ENCODE results near the gene PJVK. TPM values are rescaled to one million over a fixed set of nuclear protein-coding genes. Genes with fewer than 3 reads are reported as not detected.

PJVK gene
- total and polyA plus RNA-seq, 2 donors (not counting 3 experiments of a cell fraction or from before 2014, with no cell fraction given): 1.3 to 1.4 TPM

- POLR2A ChIA-PET: no interaction called here
- Histone ChIP-seq H4K20me1 (replicated peaks; ENCODE audit: control insufficient read depth, extremely low read depth, insufficient read depth, low read length) (no peaks in the 10 kb centered on the region), H3K4me2 (ENCODE audit: insufficient read depth, low read length) (no peak overlapping the region), H3K4me1 (ENCODE audit: control insufficient read depth, extremely low read depth, insufficient read depth, low read length) (peaks cover 8% of the 10 kb centered on the region), H3K9me3 (replicated peaks; ENCODE audit: control insufficient read depth, insufficient read depth, low read length) (no peaks in the 10 kb centered on the region), H2AFZ (ENCODE audit: low read depth, low read length) (no peak overlapping the region), H3K9me1 (replicated peaks; ENCODE audit: control insufficient read depth, extremely low read depth, insufficient read depth, low read length) (no peaks in the 10 kb centered on the region), H3K27me3 (ENCODE audit: control insufficient read depth in 2 of 2, insufficient read depth in 2 of 2, low read length in 2 of 2) (no peaks in the 10 kb centered on the region), H3K9ac (replicated peaks; ENCODE audit: extremely low read depth, insufficient read depth, low read length) (no peak overlapping the region), H3K4me3 (replicated peaks in 1 of 3; ENCODE audit: insufficient read depth in 1 of 3, low read depth in 1 of 3, low read length in 3 of 3) (no peak overlapping the region), H3K27ac (ENCODE audit: insufficient read depth, low read depth, low read length) (no peak overlapping the region), H3K79me2 (ENCODE audit: control insufficient read depth, insufficient read depth, low read length) (no peaks in the 10 kb centered on the region), H3K36me3 (ENCODE audit: control insufficient read depth in 2 of 2, extremely low read depth in 1 of 2, insufficient read depth in 2 of 2, low read length in 2 of 2) (peaks cover 0 to 2% of the 10 kb centered on the region in 2 experiments)
- TF ChIP-seq MAX (IDR thresholded peaks at IDR 0.05; ENCODE audit: insufficient read depth, insufficient read length) (no peak), MYC (IDR thresholded peaks at IDR 0.05; ENCODE audit: low read depth, low read length) (no peak), GATA2 (IDR thresholded peaks at IDR 0.05; ENCODE audit: insufficient read depth, insufficient read length, low read depth, low read length) (no peak), CTCF (IDR thresholded peaks at IDR 0.05; ENCODE audit: extremely low read depth in 1 of 2, insufficient read depth in 1 of 2, low read depth in 1 of 2, low read length in 2 of 2) (no peak), POLR2AphosphoS5 (IDR thresholded peaks at IDR 0.05; ENCODE audit: insufficient read depth, low read depth, low read length) (no peak), JUN (IDR thresholded peaks at IDR 0.05; ENCODE audit: borderline replicate concordance, insufficient read depth, insufficient read length, low read depth) (no peak), POLR2A (IDR thresholded peaks at IDR 0.05; ENCODE audit: low read depth, low read length) (no peak), EZH2 (IDR thresholded peaks at IDR 0.05; ENCODE audit: borderline replicate concordance, low read depth, low read length, severe bottlenecking) (no peak), FOS (IDR thresholded peaks at IDR 0.05; ENCODE audit: borderline replicate concordance, insufficient read depth, low read length) (no peak)
- dilution Hi-C loops (cut with MboI; ENCODE audit: extremely low pct_ligation_motif_present, low sequenced_read_pairs) (no loop called here), intact Hi-C loops (cut with micrococcal nuclease) (no loop called here)
- CTCF ChIA-PET: interaction anchor here (0.9 to 3.3 kb wide), 12 partner anchors 13 to 646 kb away, joined by 3 to 42 read pairs (median 7); partner anchors contain the start of gene RBM45
- no peak for DNase-seq (ENCODE audit: low read depth, low spot score)
- BruUV-seq (replicated peaks): no TSS peak
- FAIRE-seq: peak; percentile 31
Observed at GRCh38 chr2:178418426-178418825, 32.8 kb upstream of the PJVK start.
